Stimulated activated CD4-positive, alpha-beta T cell treated with anti-CD3 and anti-CD28 coated beads, Interleukin-4, amount 100 ng/mL, for 4 hours (primary cell): ENCODE results near the gene ERGIC3.
A peak's percentile ranks its signal among the peaks of the same experiment; 100 is the strongest.
"Not testable (repeated sequence)": the region's sequence is repeated elsewhere in the genome, so short reads cannot be mapped to it uniquely, and the experiment has no call there.

Experiments used
- DNase-seq, 2 experiments: peaks; one replicate each; pipeline ENCODE4 v3.0.0-alpha.2; 2020

ERGIC3 gene

DNA sequence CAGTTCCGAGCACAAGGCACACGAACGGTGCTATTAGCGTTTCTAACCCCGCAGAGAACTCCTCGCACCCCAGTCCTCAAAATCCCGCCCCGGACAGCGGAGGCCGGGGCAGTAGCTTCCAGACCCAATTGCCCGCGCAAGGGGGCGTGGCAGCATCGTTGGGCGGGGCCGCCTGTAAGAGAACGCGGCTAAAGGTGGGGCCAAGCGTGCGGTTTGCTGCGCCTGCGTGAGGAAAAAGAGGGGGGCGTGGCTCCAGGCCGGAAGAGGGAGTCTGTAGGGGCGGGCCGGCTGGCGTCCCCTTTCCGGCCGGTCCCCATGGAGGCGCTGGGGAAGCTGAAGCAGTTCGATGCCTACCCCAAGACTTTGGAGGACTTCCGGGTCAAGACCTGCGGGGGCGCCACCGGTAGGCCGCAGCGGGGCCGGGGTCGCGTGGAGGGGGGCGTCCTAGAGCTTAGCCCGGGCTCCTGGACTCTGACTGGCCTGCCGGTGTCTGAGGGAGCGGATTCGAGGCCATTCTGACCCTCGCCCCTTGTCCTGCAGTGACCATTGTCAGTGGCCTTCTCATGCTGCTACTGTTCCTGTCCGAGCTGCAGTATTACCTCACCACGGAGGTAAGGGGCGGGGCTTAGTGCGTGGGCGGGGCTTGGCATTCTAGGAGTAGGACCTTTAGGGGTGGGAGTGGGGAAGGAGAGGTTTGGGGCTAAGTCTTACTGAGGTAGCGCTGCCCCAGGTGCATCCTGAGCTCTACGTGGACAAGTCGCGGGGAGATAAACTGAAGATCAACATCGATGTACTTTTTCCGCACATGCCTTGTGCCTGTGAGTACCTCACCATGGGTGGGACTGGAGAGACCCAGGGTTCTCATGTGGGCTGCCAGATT is at the start of gene ERGIC3:
TSS of gene ERGIC3 (plus strand) at position 296 of the 880 bp plus-strand sequence. CDS start at position 316, 20 bp downstream.
- peak; percentile 95 to 96 for DNase-seq

DNA sequence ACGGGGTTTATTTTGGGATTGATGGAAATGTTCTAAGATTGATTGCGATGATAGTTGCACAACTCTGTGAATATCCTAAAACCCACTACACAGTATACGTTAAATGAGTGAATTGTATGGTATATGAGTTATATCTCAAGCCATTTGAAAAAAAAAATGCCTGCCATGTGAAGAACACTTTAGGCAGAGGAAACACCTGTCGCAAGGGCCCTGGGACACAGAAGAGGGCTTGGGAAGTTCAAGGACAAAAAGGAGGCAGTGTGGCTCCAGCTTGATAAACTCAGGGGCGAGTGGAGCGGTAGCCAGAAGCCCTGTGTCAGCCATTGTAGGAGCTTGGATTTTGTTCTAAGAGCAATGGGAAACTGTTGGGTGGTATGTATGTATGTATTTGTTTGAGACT is 49.5 kb upstream of the ERGIC3 start:
- no peak for DNase-seq

DNA sequence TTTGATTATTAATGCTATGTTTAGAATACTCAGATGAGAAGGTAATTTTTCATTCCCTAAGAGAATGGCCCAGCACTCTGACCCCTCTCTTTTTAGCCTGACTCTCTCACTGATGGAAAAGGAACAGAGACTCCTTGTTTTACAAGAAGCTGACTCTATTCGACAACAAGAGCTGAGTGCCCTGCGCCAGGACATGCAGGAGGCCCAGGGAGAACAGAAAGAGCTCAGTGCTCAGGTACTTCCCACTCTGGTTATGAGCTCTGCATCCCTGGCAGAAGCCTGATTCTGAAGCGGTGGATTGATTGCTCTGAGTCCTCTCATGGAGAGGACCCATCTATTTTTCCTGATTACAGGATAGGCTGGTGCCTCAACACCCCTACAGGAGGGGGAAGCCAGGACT is 45.4 kb upstream of the ERGIC3 start:
- DNase-seq: no peak

DNA sequence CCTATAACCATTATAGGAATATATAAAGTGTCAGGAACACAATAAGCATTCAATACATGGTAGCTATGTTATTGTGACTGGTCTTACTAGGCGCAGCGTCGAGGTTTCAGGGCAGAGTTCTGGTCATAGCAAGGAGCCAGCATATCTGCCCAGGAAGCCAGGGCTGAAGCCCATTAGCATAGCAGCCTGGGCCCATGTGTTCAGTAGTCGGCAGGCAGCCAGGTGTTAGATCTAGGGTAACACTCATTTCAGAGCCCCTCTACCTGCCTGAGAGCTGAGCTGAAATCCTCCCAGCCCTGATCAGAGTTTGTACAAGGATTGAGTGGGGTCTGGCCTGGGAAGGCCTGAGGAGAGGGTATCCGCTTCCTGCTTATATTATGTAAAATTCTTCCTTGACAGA is 44.6 kb upstream of the ERGIC3 start:
- DNase-seq: no peak

DNA sequence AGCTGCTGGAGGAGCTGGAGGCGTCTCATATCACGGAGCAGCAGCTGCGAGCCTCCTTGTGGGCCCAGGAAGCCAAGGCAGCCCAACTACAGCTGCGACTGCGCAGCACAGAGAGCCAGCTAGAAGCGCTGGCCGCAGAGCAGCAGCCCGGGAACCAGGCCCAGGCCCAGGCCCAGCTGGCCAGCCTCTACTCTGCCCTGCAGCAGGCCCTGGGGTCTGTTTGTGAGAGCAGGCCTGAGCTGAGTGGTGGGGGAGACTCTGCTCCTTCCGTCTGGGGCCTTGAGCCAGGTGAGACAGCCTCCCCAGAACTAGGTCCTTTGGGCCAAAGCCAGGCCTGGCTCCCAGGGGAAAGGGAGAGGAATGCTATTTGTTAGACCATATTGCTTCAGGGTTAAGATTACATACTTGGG is 44.1 kb upstream of the ERGIC3 start:
- DNase-seq: no peak

DNA sequence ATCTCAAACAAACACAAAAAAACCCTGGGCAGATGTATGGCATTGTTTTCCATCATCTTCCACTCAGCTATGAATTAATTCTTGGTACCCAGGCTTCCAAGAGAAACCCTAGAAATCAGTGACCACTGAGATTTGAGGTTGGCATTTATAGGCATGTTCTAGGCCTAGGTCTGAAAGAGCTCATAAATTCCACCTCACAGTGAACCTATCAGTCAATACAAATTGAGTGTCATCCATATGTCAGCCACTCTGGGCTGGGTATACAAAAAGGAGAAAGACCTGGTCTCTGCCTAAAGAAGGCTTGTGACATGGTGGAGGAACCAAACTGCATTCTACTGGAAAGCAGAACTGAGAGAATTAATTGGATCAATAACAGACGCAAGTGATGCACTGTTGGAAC is 42.6 kb upstream of the ERGIC3 start:
- DNase-seq: no peak

DNA sequence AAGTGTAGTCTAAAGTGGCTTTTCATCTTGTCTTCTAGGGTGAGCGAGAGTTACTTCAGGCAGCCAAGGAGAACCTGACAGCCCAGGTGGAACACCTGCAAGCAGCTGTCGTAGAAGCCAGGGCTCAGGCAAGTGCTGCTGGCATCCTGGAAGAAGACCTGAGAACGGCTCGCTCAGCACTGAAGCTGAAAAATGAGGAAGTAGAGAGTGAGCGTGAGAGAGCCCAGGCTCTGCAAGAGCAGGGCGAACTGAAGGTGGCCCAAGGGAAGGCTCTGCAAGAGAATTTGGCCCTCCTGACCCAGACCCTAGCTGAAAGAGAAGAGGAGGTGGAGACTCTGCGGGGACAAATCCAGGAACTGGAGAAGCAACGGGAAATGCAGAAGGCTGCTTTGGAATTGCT is 39.5 kb upstream of the ERGIC3 start:
- no peak for DNase-seq

DNA sequence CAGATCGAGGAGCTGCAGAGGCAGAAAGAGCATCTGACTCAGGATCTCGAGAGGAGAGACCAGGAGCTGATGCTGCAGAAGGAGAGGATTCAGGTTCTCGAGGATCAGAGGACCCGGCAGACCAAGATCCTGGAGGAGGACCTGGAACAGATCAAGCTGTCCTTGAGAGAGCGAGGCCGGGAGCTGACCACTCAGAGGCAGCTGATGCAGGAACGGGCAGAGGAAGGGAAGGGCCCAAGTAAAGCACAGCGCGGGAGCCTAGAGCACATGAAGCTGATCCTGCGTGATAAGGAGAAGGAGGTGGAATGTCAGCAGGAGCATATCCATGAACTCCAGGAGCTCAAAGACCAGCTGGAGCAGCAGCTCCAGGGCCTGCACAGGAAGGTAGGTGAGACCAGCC is 38.6 kb upstream of the ERGIC3 start:
- no peak for DNase-seq

DNA sequence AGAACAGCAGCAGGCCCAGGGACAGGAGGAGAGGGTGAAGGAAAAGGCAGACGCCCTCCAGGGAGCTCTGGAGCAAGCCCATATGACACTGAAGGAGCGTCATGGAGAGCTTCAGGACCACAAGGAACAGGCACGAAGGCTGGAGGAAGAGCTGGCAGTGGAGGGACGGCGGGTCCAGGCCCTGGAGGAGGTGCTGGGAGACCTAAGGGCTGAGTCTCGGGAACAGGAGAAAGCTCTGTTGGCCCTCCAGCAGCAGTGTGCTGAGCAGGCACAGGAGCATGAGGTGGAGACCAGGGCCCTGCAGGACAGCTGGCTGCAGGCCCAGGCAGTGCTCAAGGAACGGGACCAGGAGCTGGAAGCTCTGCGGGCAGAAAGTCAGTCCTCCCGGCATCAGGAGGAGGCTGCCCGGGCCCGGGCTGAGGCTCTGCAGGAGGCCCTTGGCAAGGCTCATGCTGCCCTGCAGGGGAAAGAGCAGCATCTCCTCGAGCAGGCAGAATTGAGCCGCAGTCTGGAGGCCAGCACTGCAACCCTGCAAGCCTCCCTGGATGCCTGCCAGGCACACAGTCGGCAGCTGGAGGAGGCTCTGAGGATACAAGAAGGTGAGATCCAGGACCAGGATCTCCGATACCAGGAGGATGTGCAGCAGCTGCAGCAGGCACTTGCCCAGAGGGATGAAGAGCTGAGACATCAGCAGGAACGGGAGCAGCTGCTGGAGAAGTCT is 37.9 kb upstream of the ERGIC3 start:
- no peak for DNase-seq

DNA sequence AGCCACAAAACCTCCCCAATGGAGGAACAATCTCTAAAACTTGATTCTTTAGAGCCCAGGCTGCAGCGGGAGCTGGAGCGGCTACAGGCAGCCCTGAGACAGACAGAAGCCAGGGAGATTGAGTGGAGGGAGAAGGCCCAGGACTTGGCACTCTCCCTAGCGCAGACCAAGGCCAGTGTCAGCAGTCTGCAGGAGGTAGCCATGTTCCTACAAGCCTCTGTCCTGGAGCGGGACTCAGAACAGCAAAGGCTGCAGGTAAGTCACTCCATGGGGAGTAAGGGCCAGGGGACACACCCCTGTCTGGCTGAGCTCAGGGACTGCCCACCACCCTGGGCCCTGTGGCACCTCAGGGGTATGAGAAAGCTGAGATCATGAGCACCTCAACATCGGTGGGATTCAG is 37.1 kb upstream of the ERGIC3 start:
- DNase-seq: no peak

DNA sequence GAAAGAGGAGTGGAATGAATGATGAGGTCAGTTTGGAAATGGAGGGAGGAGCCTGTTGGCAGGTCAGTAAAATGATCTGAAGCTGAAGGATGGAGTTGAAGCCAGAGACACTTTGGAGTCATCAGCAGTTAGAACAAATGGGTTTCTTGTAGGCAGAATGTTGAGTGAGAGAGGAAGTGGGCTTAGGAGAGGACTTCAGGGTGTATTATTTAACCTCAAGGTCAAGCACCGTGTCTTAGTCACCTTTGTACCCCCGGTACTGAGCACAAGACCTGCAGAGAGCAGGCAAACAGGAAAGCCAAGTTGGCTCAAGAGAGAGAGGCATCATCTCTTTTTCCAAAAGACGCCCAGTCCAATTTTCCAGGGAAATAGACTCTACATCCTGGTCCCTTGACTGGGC is 35.7 kb upstream of the ERGIC3 start:
- DNase-seq: no peak

DNA sequence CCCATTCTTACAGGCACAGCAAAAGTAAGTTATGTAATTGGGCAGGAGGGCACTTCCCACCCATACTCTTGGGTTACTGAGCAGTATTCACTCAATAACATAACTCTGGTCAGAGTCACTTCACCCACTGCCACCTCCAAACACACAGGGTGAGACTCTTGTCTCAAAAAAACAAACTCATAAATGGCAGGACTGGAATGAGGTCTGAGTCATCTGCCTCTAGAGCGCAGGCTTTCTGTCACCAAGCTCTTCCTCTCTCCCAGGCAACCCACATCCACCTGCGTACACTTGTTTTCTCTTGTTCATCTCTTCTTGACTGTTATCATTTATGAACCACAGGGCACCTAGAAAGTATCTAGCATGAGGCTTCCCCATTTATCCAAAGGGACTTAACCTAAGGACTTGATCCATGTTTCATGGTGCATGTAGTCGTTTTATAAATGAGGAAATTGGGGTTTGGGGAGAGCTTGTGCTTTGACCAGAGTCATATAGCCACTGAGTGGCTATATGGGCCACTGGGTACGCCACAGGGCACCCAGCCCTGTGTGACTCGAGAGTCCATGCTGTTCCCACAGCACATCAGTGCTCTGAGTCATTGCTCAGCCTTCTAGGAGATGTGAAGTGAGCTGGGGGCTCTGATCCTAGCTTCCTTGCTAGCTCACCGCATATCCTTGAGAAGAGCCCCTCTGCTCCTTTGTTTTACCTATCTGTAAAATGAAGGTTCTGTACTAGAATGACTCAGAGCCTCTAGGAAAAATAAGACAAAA is 34.8 kb upstream of the ERGIC3 start:
- DNase-seq: no peak

DNA sequence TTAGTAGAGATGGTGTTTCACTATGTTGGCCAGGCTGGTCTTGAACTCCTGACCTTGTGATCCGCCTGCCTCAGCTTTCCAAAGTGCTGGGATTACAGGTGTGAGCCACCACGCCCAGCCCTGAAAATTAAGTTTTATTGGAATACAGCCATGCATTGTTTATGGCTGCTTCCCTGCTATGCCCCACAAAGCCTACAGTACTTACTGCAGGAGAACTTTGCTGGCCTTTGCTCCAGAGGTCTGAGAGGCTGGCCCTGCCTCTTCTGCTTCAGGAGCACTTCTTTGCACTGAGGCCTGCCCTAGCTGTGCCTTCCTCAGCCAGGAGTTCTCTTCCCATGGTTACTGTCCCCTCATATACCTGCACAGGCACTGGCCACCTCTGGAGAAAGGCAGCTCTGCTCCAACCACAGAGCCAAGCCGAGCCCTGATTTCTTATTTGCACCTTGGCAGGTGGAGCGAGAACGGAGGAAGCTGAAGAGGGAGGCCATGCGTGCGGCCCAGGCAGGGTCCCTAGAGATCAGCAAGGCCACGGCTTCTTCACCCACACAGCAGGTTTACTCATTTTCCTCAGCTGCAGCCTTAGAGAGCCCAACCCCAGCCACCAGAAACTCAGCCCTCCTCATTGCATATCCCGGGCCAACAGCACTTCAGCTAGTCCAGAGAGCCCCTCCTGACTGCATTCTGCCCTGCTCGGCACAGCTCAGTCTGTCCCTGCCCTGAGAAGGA is 33.2 kb upstream of the ERGIC3 start:
- DNase-seq: no peak

DNA sequence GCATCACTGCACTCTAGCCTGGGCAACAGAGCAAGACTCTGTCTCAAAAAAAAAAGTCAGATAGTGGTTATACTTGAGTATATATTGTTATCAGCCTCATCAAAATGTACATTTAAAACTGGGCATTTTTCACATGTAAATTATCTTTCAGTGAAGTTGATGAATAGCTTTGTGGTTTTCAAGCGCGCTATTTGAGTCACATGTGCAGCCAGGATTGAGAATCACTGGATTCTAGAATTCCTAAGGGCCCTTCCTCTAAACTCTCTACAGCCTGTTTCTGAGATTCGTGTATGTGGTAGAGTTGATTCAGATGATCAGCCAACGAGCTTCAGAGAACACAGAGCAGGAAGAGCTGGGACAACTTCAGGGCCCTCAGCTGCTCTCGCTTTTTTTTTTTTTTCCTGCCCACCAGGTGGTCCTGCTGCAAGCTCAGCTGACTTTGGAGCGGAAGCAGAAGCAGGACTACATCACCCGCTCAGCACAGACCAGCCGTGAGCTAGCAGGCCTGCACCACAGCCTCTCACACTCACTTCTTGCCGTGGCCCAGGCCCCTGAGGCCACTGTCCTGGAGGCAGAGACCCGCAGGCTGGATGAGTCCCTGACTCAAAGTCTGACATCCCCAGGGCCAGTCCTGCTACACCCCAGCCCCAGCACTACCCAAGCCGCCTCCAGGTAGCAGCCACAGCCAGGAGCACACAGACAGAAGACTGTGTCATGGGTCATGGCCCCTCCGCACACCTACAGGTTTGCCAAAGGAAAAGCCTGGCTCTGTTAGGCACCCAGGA is 30.7 kb upstream of the ERGIC3 start:
- DNase-seq: no peak

DNA sequence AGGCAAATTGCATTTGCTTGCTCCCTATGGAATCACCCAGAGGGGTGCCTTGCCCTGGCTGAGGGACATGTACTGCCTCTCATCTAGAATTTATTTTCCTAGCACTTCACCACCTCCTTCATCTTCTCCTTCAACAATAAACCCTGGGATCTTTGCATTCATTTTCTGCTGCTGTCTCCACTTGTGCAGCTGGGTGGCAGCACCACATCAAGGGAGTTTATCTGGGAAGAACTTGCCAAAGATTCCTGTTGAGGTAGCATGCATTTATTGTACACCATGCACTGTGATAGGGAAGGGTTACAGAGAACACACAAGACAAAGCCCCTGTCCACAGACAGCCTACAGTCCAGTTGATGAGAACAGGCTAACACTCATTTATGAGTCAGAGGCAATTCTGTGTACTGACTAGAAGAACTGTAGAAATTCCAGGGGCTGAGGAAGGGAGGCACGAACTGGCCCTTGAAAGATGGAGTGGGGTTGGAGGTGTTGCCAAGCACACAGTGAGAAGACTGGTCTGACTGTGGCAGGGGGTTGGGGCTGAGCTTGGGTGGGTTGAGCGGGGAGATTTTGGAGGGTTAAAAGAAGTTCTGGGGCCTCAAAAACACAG is 30.0 kb upstream of the ERGIC3 start:
- DNase-seq: no peak

DNA sequence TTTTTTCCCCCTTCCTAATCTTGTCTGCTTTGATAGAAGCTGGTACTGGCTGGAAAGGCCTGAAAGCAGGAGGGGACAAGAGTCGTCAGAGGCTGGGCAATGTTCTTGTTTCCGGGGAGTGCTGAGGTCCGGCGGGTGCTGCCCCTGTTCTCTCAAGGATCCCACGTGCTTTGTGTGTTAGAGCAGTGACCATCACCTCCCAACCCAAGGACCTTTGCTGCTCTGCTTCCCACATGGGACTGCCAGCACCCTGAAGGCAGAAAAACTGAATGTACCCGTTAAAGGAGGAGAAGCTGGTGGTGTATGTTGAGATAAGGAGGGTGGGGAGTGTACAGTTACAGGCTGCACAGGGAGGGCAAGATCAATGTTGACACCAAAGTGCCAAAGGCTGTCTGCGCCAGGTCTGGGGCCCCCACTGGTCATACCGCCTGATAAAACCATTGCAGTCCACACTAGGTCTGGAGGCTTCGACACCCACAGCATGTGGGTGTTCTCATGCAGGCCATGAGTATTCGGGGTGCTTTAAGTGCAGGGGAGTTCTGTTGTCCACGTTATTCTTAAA is 27.4 kb upstream of the ERGIC3 start:
- DNase-seq: no peak

DNA sequence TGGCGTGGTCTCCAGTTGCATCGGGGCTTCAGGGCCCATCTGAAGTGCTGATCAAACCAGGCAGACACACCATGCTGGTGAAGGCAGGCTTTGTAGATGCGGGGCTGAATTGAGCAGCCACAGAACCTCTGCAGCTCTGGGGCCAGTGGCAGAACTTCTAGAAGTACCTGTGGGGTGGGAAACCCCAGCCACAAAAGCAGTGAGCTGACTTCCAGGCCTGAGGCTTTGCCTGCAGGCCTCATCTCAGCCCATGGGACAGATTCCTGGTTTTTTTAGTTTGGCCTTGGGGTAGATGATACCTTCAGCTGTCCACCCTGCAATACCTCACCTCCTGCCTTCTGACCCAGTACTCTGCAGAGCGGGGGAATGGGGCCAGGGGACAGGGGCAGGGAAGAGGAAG is 26.5 kb upstream of the ERGIC3 start:
- no peak for DNase-seq

DNA sequence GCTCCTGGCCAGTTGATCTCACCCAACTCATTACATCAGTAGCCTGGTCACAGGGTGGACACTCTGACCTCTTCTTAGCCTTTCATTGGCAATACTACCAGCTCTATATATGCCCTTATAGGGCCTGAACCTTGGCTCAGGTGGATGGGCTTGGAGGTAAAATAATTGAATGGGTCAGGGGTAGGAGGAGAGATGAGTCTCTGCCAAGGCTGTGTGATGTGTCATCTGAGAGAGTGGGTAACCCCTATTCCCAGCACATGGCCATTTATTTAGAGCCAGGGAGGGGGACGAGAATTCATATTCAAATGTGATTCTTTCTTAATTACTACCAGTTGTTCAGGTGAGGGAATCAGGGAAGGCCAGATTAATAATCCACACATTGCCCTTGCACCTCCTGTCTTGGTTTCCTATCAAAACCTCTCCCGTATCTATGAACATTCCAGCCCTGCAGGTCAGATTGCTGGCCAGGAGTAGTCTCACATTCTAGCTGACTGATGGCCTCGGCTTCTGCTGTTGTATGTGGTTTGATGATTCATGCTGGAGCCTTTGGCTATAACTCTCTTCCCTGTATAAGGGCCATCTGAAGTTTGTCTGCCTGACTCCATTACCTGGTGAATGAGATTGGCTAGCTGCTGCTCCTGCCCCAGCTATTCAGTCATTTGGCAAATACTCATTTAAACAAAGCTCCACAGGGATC is 25.8 kb upstream of the ERGIC3 start:
- DNase-seq: no peak

DNA sequence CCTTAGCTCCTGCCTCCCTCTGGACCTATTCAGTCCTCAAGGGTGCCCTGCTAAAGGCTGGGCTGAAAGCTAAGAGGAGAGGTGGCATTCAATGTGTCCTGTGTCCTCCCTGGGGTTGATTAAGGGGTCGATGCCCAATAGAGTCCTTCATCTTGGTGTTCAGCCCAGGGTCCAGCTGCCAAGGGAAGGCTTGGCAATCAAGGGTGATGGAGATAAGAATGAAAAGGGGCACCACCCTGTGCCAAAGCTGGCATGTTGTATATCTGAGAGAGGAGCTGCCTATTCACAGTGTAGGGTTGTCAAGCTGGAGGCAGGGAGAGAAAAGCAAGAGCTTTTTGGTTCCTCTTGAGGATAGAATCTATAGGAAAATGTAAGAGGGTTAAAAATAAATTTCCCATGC is 24.8 kb upstream of the ERGIC3 start:
- no peak for DNase-seq

DNA sequence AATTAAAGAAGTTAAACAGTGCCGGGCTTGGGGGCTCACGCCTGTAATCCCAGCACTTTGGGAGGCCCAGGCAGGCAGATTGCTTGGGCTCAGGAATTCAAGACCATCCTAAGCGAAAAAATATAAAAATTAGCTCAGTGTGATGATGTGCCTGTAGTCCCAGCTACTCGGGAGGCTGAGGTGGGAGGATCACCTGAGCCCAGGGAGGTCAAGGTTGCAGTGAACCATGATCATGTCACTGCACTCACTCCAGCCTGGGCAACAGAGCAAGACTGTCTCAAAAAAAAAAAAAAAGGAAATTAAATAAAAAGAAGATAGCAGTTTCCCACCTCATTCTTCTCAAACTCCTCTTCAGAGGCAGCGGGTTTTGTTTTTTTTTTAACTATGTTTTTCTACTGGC is 24.1 kb upstream of the ERGIC3 start:
- DNase-seq: not testable (repeated sequence)

DNA sequence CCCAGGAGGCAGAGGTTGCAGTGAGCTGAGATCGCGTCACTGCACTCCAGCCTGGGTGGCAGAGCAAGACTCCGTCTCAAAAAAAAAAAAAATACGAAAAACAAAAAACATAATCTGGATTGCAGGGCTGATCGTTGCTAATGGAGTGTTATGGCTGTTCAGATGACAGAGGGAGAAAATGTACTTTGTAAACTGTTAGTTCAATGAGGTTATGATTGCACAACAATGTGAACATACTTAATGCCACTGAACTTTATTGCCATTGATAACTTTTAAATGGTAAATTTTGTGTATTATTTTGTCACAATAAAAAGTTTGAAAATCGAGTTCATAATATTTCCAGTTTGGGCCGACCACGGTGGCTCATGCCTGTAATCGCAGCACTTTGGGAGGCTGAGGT is 22.9 kb upstream of the ERGIC3 start:
- no peak for DNase-seq
